Suprapubic skin (tissue), 4 donors: ENCODE data around the gene TANK. TPM values are rescaled to one million over a fixed set of nuclear protein-coding genes. Genes with fewer than 3 reads are reported as not detected.

Experiments
- DNase-seq, 2 donors: peaks; one replicate each; pipeline ENCODE4 v3.0.0-alpha.2; 2019; ENCODE audit warnings: low spot score in 2 of 2
- H3K27ac ChIP-seq: fragments of 200-600 bp; sonication (generic); one replicate; pipeline ENCODE4 v1.5.1; 2019
- H3K27me3 ChIP-seq: fragments of 200-600 bp; sonication (generic); one replicate; pipeline ENCODE4 v1.5.1; 2019
- H3K36me3 ChIP-seq: fragments of 200-600 bp; sonication (generic); one replicate; pipeline ENCODE4 v1.5.1; 2019
- H3K4me1 ChIP-seq: fragments of 200-600 bp; sonication (generic); one replicate; pipeline ENCODE4 v1.5.1; 2019
- H3K4me3 ChIP-seq: fragments of 200-600 bp; sonication (generic); one replicate; pipeline ENCODE4 v1.5.1; 2019; ENCODE audit warnings: mild to moderate bottlenecking
- H3K9me3 ChIP-seq: fragments of 200-600 bp; sonication (generic); one replicate; pipeline ENCODE4 v1.5.1; 2019
- EP300 ChIP-seq: sonication (generic); formaldehyde crosslinking; IDR thresholded peaks from one replicate; pipeline ENCODE4 v1.6.1; 2017; ENCODE audit warnings: antibody characterized with exemption
- POLR2A ChIP-seq, 2 donors: fragments of 450-650 bp; IDR thresholded peaks; one replicate each; pipeline ENCODE4 v1.6.1; 2017; ENCODE audit warnings: antibody characterized with exemption in 2 of 2, mild to moderate bottlenecking in 2 of 2, moderate library complexity in 2 of 2
- POLR2AphosphoS5 ChIP-seq, 3 donors: sonication (generic); formaldehyde crosslinking; IDR thresholded peaks; one replicate each; pipeline ENCODE4 v1.6.1; 2017; ENCODE audit warnings: antibody characterized with exemption in 3 of 3
- WGBS: methylation state at CpG from one replicate; pipeline ENCODE4 v1.1.5; 2018; 5-methylcytosine and 5-hydroxymethylcytosine counted together
- total RNA-seq, 4 donors: library from RNA; depleted of rRNA; stranded (reverse); fragments of >200 nt; gene quantifications; one replicate each; pipeline ENCODE4 v1.1.0, GENCODE V29; 2016
- TF ChIP-seq, protein P1 (sequence below), 2 donors: fragments of 200-600 bp in 1 of 2; fragments of 450-650 bp in 1 of 2; sonication (generic) in 1 of 2; IDR thresholded peaks; one replicate each; pipeline ENCODE4 v1.5.1; 2016 to 2019; ENCODE audit warnings: antibody characterized with exemption in 2 of 2, mild to moderate bottlenecking in 1 of 2, moderate library complexity in 1 of 2

TANK gene
- total RNA-seq, 4 donors from 2014 or later: 68.5 to 116 (median 81.7) TPM

DNA sequence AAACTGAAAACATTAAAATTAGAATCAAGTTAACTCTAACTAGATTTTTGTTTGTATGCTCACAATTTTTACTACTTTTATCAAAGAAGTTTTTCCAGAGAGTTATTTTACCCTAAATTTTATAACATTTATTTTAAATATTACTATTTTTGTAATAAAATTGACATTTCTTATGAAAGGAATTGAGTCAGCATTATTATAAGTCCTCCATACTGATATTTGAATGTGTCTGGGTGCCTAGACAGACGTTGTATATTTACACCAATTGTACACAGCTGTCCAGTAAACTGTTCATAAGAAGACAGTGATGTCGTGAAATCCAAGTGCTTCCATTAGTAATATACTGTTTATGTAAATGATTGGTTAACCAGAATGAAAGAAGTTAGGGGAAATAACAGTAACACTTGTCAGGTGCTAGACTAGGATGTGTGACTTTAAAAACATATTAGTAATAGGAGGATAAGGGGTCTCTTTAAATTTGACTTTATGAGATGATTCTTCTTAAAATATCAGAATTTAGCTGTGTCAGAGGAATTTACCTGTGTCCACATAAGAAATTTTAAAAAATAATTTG lies 73.7 kb downstream of the TANK start:
- Histone ChIP-seq H3K27me3 (no peaks in the 10 kb centered on the region), H3K36me3 (peaks cover 33% of the 10 kb centered on the region), H3K27ac (no peak overlapping the region), H3K4me1 (peaks cover 17% of the 10 kb centered on the region), H3K9me3 (no peaks in the 10 kb centered on the region), H3K4me3 (no peak overlapping the region)
- DNase-seq: no peak
- TF ChIP-seq EP300 (no peak), POLR2A (IDR thresholded peaks at IDR 0.05) (no peak), POLR2AphosphoS5 (IDR thresholded peaks at IDR 0.05) (no peak)
- TF ChIP-seq, protein P1, sequence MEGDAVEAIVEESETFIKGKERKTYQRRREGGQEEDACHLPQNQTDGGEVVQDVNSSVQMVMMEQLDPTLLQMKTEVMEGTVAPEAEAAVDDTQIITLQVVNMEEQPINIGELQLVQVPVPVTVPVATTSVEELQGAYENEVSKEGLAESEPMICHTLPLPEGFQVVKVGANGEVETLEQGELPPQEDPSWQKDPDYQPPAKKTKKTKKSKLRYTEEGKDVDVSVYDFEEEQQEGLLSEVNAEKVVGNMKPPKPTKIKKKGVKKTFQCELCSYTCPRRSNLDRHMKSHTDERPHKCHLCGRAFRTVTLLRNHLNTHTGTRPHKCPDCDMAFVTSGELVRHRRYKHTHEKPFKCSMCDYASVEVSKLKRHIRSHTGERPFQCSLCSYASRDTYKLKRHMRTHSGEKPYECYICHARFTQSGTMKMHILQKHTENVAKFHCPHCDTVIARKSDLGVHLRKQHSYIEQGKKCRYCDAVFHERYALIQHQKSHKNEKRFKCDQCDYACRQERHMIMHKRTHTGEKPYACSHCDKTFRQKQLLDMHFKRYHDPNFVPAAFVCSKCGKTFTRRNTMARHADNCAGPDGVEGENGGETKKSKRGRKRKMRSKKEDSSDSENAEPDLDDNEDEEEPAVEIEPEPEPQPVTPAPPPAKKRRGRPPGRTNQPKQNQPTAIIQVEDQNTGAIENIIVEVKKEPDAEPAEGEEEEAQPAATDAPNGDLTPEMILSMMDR (IDR thresholded peaks at IDR 0.05): no peak
- 88% methylated on average over 2 of the region's 2 CpGs for WGBS

DNA sequence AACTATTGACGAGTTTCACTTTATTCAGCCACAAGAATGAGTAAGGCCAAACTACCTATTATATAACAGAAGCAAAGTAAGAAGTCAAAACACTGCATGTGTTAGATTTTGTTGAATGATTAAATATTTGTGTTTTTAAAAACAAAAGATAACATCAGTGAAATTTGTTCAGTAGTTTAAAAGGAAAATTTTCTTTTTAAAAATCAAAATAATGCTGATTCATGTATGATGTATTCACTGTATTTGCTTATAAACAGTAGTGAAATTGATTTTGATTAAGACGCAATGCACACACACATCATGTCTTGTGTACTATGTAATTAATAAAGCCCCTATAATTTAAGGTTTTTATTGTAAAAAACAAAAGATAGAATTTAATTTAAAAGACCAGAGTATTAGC lies 74.4 kb downstream of the TANK start:
- no peak for DNase-seq
- H3K27me3 ChIP-seq: no peaks in the 10 kb centered on the region
- TF ChIP-seq, protein P1 (IDR thresholded peaks at IDR 0.05): no peak
- TF ChIP-seq POLR2AphosphoS5 (IDR thresholded peaks at IDR 0.05): no peak
- no peak for TF ChIP-seq EP300
- no peak for TF ChIP-seq POLR2A (IDR thresholded peaks at IDR 0.05)
- peaks cover 26% of the 10 kb centered on the region for H3K36me3 ChIP-seq
- no peak overlapping the region for H3K4me3 ChIP-seq
- no peaks in the 10 kb centered on the region for H3K9me3 ChIP-seq
- no peak overlapping the region for H3K27ac ChIP-seq
- H3K4me1 ChIP-seq: peaks cover 17% of the 10 kb centered on the region
- 74% methylated on average over 2 of the region's 2 CpGs for WGBS

DNA sequence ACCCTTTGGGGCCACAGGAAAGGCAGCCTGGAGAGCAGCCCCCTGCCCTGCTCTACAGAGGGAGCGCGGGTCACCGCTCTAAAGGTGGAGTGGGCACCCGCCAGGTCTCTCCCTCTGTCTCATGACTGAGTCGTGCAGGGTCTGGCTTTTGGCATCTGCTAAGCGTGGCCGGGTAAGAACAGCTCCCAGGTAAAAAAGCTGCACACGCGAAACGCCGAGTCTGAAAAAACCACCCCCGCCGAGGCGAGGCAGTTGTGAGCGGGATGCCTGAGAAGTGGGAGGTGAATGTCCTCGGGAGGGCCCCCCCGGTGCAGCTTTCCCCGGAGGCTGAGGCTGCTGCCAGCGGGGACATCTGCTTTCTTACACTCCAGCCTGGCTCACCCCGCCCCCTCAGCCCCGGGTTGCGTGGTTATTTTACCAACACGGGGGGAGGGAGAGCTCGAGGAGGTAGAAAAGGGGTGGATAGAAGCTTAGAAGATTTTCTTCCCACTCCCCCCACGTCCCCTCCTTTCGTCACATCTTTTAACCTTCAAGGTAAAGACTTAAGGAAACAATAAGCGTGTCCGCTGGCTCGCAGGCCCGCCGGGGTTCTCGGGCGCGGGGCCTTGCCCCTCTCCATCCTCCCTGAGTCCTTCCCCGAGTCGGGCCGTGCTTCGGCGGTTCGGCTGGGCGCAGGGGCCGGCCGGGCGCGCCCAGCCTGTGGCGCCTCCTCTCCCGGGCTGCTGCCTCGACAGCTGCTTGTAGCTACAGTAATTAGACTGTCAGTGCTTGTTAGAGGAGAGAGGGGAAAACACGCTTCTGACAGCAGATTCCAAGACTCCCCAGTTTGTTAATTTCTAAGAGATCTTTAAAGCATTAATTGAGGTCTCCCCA lies 77.4 kb downstream of the TANK start:
- Histone ChIP-seq H3K4me1 (peaks cover 17% of the 10 kb centered on the region), H3K36me3 (peaks cover 2% of the 10 kb centered on the region), H3K27me3 (no peaks in the 10 kb centered on the region), H3K27ac (no peak overlapping the region), H3K4me3 (peak overlapping the region; percentile 70), H3K9me3 (no peaks in the 10 kb centered on the region)
- no peak for TF ChIP-seq POLR2AphosphoS5 (IDR thresholded peaks at IDR 0.05)
- TF ChIP-seq, protein P1 (IDR thresholded peaks at IDR 0.05): no peak
- no peak for TF ChIP-seq EP300
- TF ChIP-seq POLR2A (IDR thresholded peaks at IDR 0.05): no peak
- peak; percentile 80 to 83 for DNase-seq
- 1% methylated on average over 35 of the region's 49 CpGs for WGBS

DNA sequence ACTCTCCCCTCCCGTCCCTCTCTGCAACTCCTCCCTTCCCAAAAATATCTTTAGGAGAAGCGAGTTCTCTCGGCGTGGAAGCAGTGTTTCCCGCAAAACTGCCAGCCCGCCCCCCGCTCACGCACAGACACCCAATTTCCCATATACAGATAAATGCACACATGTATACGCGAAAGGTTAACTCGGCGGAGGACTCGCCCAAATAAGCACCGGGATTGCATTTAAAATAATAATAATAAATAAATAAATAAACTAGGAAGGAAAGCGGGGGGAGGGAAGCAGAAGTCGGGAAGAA lies 78.0 kb downstream of the TANK start:
- TF ChIP-seq EP300: no peak
- TF ChIP-seq POLR2AphosphoS5 (IDR thresholded peaks at IDR 0.05): no peak
- TF ChIP-seq, protein P1 (IDR thresholded peaks at IDR 0.05): no peak
- no peak for TF ChIP-seq POLR2A (IDR thresholded peaks at IDR 0.05)
- DNase-seq: no peak
- Histone ChIP-seq H3K9me3 (no peaks in the 10 kb centered on the region), H3K4me1 (peaks cover 17% of the 10 kb centered on the region), H3K4me3 (peak overlapping the region; percentile 70), H3K27ac (no peak overlapping the region), H3K36me3 (no peaks in the 10 kb centered on the region), H3K27me3 (no peaks in the 10 kb centered on the region)
- WGBS: under 1% methylated on average over 16 of the region's 16 CpGs

DNA sequence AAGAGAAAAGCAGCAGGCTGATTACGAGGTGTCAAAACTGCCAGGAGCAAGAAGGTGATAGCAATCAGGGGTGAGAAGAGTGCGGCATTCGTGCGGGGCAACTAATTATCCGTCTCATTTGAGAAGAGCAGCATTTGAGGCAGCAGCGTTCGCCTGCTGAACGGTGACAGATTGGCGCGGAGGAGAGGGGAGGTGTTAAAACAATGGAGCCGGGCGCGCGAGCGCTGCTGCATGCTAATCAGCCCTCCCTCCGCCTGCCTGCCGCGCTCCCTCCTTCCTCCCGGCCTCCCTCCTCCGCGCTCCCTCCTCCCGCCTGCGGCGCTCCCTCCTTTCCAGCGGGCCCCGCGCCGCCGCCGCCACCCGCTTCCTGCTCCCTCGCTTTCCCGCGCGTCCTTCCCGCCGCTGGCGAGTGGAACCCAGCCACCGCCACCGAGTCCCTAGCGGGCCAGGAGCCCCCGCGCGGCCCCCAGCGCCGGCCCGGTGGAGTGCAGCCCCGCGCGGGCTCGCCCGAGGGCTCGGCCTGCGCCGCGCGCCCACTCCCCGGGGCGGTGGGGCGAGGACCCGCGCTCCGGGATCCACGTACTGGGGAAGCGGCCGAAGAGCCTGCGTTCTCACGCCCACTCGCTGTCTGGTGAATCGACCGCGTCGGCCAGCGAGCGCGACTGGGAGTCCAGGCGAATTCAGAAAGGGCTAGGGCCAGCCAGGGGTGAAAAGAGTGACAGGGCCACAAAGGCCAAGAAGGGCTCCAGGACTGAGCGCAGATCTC lies 78.5 kb downstream of the TANK start:
- no peak overlapping the region for H3K27ac ChIP-seq
- DNase-seq: peak; percentile 76 to 86
- H3K36me3 ChIP-seq: no peaks in the 10 kb centered on the region
- no peaks in the 10 kb centered on the region for H3K27me3 ChIP-seq
- peak overlapping the region; percentile 70 for H3K4me3 ChIP-seq
- no peak for TF ChIP-seq POLR2A (IDR thresholded peaks at IDR 0.05)
- TF ChIP-seq EP300: no peak
- TF ChIP-seq, protein P1 (IDR thresholded peaks at IDR 0.05): no peak
- no peak for TF ChIP-seq POLR2AphosphoS5 (IDR thresholded peaks at IDR 0.05)
- H3K9me3 ChIP-seq: no peaks in the 10 kb centered on the region
- H3K4me1 ChIP-seq: peaks cover 17% of the 10 kb centered on the region
- WGBS: 8% methylated on average over 16 of the region's 78 CpGs
